Stomach (tissue), 4 donors: ENCODE results near the gene SERPINF2.

Experiments
- POLR2A ChIP-seq, 4 donors: fragments of 450-650 bp; IDR thresholded peaks; one replicate each; pipeline ENCODE4 v1.6.1; 2016; ENCODE audit warnings: antibody characterized with exemption in 4 of 4, control low read depth in 2 of 4, mild to moderate bottlenecking in 1 of 4, moderate library complexity in 1 of 4
- TF ChIP-seq, protein P1 (sequence below), 7 experiments: fragments of 450-650 bp in 4 of 7; fragments of 200-600 bp in 3 of 7; sonication (generic) in 3 of 7; IDR thresholded peaks; one replicate each; pipeline ENCODE4 v1.5.1; 2016 to 2019; ENCODE audit warnings: antibody characterized with exemption in 7 of 7, control low read depth in 2 of 7, mild to moderate bottlenecking in 1 of 7

DNA sequence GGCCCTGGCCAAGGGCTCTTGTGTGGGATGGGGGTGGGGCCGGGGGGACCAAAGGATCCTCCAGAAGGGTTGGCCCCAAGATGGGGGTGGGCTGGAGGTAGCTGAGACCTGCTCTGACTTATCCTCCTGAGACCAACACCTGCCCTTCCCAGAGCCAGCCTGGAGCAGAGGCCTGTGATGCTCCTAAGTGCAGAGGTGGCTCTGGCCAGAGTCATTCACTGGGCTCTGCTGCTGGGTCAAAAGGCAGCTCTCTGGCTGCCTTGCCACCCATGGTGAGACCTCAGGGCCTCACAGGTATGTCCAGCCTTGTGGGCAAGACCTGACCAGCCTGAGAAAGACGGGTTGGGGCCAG is 393 bp downstream of the SERPINF2 start:
- TF ChIP-seq, protein P1, sequence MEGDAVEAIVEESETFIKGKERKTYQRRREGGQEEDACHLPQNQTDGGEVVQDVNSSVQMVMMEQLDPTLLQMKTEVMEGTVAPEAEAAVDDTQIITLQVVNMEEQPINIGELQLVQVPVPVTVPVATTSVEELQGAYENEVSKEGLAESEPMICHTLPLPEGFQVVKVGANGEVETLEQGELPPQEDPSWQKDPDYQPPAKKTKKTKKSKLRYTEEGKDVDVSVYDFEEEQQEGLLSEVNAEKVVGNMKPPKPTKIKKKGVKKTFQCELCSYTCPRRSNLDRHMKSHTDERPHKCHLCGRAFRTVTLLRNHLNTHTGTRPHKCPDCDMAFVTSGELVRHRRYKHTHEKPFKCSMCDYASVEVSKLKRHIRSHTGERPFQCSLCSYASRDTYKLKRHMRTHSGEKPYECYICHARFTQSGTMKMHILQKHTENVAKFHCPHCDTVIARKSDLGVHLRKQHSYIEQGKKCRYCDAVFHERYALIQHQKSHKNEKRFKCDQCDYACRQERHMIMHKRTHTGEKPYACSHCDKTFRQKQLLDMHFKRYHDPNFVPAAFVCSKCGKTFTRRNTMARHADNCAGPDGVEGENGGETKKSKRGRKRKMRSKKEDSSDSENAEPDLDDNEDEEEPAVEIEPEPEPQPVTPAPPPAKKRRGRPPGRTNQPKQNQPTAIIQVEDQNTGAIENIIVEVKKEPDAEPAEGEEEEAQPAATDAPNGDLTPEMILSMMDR (IDR thresholded peaks at IDR 0.05): no peak
- no peak for TF ChIP-seq POLR2A (IDR thresholded peaks at IDR 0.05)
